Measurements from ENCODE around the gene PTPRN. TPM values are rescaled to one million over a fixed set of nuclear protein-coding genes. Genes with fewer than 3 reads are reported as not detected.

PTPRN gene
- total and polyA plus RNA-seq, 11 donors, result 0.12 to 0.93 (median 0.39) TPM; not detected in 7

DNA sequence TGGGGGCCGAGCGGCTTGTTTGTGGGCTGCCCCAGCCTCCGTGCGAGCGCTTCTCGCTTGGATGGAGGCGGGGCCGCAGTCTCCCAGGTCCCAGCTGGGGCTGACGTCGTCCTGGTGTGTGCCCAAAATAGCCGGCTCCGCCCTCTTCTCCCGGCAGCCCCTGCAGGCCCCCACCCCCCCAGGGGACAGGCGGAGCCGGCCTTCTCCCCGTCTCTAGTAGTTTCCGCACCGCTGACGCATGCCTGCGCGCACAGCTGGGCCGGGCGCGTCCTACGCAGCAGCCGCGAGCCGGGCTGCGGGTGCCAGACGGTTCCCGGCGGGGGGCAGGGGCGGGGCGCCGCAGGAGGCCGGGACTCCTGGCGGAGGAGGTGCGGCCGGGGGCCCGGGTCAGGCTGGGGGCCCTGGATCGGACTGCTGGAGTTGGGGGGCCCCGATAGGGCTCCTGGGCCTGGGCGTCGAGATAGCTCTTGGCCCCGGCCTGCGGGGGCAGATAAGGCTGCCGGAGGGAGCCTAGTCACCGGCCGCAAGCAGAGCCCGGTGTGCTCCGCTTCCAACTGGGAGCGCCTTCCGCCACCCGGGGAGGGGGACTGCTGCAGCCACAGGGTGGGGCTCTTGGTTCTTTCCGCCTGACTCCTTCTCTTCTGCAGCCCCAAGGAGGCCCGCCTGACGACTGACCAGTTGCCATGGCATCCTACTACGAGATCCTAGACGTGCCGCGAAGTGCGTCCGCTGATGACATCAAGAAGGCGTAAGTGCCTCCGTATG is 29.9 kb downstream of the PTPRN start, which contains the start of gene DNAJB2:
Gene DNAJB2, plus strand, starts transcription at position 216 of the 765 bp plus-strand sequence. Its CDS starts 468 bp downstream, at position 684.
- intact Hi-C loops (cut with DNase I), result loop anchor here in 6 of 10 donors (1.0 to 5.0 kb wide), 7 partner anchors 15 to 488 kb away; partner anchors contain the start of genes CNPPD1 (in 5 of the 6), RETREG2 (in 3 of the 6), GLB1L (in 1 of the 6) and STK16 (in 1 of the 6)
- H3K36me3 ChIP-seq, result peaks cover 0 to 42% (median 40%) of the 10 kb centered on the region in 9 donors

DNA sequence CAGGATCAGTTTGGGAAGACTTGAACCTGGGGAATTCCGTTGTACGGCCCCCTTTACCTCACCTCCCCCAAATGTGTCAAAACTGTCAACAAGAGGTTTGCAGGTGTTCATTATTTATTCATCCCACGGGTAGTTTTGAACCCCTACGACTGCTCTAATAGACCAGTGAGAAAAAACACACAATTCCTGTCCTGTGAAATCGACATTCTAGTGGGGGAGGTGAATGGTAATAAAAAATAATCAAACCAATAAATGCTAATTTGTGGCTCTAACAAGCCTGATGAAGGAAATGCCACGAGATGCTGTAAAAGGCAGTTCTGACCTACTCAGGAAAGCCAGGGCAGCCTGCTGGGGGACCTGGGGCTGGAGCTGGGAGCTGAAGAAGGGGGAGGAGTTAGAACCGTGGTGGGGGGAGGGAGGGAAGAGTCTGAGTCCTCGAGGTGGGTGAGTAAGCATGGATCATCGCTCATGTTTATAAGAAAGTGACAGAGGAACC is 30.5 kb downstream of the PTPRN start:
- H3K36me3 ChIP-seq, result peaks cover 0 to 35% (median 34%) of the 10 kb centered on the region in 9 donors
- intact Hi-C loops (cut with DNase I), result loop anchor here in 6 of 10 donors (1.0 to 5.0 kb wide), 7 partner anchors 16 to 489 kb away; partner anchors contain the start of genes CNPPD1 (in 5 of the 6), RETREG2 (in 3 of the 6), GLB1L (in 1 of the 6) and STK16 (in 1 of the 6)
- peak in 1 of 5 donors; percentile 9 for DNase-seq
- peaks cover 7 to 50% (median 30%) of the 10 kb centered on the region in 12 donors for H3K4me1 ChIP-seq
- no peaks in the 10 kb centered on the region for H3K9me3 ChIP-seq
- H3K27ac ChIP-seq, result peak overlapping the region; percentile 72 to 100 (median 99)
- TF ChIP-seq POLR2A (IDR thresholded peaks at IDR 0.05), result no peak
- TF ChIP-seq, protein P1, sequence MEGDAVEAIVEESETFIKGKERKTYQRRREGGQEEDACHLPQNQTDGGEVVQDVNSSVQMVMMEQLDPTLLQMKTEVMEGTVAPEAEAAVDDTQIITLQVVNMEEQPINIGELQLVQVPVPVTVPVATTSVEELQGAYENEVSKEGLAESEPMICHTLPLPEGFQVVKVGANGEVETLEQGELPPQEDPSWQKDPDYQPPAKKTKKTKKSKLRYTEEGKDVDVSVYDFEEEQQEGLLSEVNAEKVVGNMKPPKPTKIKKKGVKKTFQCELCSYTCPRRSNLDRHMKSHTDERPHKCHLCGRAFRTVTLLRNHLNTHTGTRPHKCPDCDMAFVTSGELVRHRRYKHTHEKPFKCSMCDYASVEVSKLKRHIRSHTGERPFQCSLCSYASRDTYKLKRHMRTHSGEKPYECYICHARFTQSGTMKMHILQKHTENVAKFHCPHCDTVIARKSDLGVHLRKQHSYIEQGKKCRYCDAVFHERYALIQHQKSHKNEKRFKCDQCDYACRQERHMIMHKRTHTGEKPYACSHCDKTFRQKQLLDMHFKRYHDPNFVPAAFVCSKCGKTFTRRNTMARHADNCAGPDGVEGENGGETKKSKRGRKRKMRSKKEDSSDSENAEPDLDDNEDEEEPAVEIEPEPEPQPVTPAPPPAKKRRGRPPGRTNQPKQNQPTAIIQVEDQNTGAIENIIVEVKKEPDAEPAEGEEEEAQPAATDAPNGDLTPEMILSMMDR (IDR thresholded peaks at IDR 0.05), result no peak
- 17 to 25% (median 18%) methylated on average over 9 of the region's 9 CpGs for WGBS, 4 donors
- ATAC-seq, result peak in 1 of 4 donors; percentile 25
- H3K27me3 ChIP-seq, result no peaks in the 10 kb centered on the region
- peak overlapping the region in 10 of 12 donors; percentile 60 to 97 (median 84) for H3K4me3 ChIP-seq

More for the DNA sequence above, 29.9 kb downstream of the PTPRN start, which contains the start of gene DNAJB2:
- Histone ChIP-seq H3K4me3 (peak within 1 kb of the TSS; percentile 60 to 97 (median 82)), H3K4me1 (peaks cover 7 to 43% (median 26%) of the 10 kb centered on the region in 12 donors), H3K27me3 (no peaks in the 10 kb centered on the region), H3K27ac (peak within 1 kb of the TSS; percentile 91 to 100 (median 99)), H3K9me3 (no peaks in the 10 kb centered on the region)
- WGBS, 4 donors, result 0 to 1% (median 0%) methylated on average over 21 to 65 of the region's 65 CpGs
- DNase-seq (peak; percentile 99 to 100 (median 99)), ATAC-seq (peak; percentile 95 to 97 (median 97))
- TF ChIP-seq POLR2A (IDR thresholded peaks at IDR 0.05), result peak in 1 of 2 donors; percentile 95
- TF ChIP-seq, protein P1 (IDR thresholded peaks at IDR 0.05), result peak in 6 of 12 donors; percentile 5 to 37 (median 26)

DNA sequence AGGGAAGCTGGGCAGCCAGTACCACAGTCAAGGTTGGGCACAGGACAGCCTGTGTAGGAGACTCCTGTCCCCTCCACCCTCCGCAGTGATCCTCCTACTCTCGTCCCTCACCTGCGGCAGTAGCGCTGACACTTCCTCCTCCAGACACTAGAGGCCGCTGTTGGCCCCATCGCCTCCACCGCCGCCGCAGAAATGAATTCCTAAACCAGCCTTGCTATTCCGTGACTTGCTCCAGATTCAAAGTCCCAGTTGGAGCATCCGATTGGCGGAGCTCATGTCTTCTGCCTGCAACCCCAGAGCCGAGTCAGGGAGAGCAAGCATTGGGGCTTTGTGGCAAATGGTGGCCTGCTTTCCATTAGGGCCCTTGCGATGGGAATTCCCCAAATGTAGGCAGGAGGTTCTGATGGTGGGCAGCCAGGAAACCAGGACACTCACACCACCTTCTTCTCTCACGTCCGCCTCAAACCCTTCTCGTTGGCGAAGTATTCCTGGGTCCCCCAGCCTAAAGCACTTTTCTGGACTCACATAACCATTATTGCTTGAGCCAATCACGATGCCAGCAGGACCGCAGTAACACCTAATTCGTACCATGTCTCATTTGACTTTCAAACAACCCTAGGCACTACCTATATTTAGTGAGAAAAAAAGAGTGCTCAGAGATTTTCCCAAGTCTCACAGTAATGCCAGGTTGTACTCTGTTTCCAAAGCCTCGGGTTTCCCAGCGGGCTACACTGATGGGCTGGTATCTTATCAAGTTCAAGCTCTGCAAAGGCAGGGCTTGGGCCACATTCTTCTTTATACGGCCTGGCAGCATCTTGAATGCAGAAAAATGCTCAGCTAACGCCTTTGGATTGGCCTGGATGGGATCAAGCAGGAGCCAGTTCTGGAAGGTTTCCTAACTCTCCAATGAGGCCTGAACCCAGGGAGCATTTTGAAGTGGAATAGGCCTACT is 31.2 kb downstream of the PTPRN start:
- Histone ChIP-seq H3K36me3 (peaks cover 0 to 28% (median 27%) of the 10 kb centered on the region in 9 donors), H3K4me1 (peaks cover 7 to 50% (median 31%) of the 10 kb centered on the region in 12 donors), H3K9me3 (no peaks in the 10 kb centered on the region), H3K4me3 (peak overlapping the region in 6 of 12 donors; percentile 14 to 89 (median 46)), H3K27ac (peak overlapping the region; percentile 72 to 100 (median 99)), H3K27me3 (no peaks in the 10 kb centered on the region)
- intact Hi-C loops (cut with DNase I), result loop anchor here in 8 of 10 donors (1.0 to 5.0 kb wide), 9 partner anchors 16 to 489 kb away; partner anchors contain the start of genes CNPPD1 (in 5 of the 8), RETREG2 (in 3 of the 8), GLB1L (in 1 of the 8) and STK16 (in 1 of the 8)
- DNase-seq (peak; percentile 75 to 88 (median 79)), ATAC-seq (peak; percentile 2 to 34 (median 14))
- WGBS, 4 donors, result 22 to 26% (median 25%) methylated on average over 24 to 25 of the region's 25 CpGs
- no peak for TF ChIP-seq POLR2A (IDR thresholded peaks at IDR 0.05)
- TF ChIP-seq, protein P1 (IDR thresholded peaks at IDR 0.05), result peak; percentile 97 to 100 (median 98)
